NCI-H1930 (cell line): Measurements from ENCODE around the gene SPN.
"Not testable (repeated sequence)": the region's sequence is repeated elsewhere in the genome, so short reads cannot be mapped to it uniquely, and the experiment has no call there.

ENCODE experiments used
- DNase-seq, 2 experiments: peaks; one replicate each; lab custom pipeline; 2025; lab: John Stamatoyannopoulos, UW

The SPN gene

DNA sequence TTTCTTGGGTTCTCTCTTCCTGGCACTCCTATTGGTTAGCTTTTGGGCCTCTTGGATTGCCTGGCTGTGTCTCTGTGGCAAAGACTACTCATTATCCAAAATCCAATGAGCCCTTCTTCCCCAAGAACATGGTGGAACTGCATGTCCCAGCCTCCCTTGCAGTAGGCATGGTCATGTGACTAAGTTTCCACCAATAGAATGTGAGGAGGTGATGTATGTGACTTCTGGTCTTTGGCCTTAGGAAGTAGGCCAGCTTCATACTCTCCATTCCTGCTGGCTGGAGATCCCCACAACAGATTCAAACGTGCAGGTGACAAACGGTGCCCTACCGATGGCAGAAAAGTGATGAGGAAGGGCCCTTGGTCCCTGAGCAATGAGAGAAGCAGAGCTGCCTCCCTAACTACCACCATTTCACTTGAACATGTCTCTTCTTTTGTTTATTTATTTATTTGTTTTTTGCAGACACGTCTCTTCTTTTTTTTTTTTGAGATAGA lies 17.3 kb upstream of the SPN start:
- DNase-seq, result no peak

- no peak for DNase-seq
Observed at GRCh38 chr16:29646947-29647346, 16.1 kb upstream of the SPN start.

DNA sequence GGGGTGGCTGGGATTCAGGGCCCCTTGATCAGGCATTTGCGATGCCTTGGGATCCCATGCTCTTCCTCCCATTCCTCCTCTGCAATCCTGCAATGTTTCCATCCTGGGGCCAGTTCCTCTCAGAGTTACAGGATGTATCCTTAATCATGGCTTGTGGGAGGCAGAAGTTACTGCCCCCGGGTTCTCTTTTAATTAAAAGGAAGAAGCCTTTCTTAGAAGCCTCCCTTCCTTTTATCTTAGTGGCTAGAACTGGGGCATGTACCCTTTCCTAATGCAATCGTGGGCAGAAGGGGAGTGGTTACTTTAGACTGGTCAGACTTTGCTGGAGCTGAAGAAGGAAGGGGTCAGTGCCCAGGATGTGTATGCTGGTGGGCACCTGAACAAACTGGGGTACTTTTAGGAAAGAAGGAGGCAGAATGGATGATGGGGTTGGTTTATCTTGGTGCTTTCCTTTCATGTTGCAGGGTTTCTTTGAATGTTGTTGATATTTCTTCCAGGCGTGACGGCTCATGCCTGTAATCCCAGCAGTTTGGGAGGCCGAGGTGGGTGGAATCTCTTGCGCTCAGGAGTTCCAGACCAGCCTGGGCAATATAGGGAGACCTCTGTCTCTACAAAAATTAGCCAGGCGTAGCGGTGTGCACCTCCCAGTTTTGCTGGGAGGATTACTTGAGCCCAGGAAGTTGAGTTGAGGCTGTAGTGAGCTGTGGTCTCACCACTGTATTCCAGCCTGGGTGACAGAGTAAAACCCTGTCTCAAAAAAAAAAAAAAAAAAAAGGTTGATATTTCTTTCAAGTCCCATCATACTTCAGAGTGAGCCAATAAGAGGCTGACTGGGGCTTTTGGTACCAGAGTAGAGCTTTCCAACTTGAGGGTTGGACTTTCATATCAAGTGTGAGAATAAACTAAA lies 13.2 kb upstream of the SPN start:
- no peak for DNase-seq

GRCh38 chr16:29650771-29651170 lies 12.3 kb upstream of the SPN start:
- no peak for DNase-seq

DNA sequence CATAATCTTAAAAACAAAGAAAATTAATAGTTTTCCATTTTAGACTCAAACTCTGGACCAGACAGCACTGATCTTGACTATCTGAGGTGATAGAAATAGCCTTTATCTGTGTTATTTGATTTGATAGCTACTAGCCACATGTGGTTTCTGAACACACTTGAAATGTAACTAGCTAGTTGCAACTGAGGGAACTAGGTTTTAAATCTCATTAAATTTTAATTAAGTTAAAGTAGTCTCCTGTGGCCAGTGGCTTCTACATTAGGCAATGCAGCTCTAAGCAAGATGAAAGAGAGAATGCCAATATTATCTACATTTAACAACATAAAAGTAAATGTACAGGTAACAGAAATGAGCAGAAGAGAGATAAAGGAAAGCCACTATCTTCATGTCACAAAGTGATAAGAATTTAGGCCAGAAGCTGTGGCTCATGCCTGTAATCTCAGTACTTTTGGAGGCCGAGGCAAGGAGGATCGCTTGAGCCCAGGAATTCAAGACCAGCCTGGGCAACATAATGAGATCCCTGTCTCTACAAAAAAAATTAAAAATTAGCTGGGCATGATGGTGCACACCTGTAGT lies 11.2 kb upstream of the SPN start:
- no peak for DNase-seq

GRCh38 chr16:29653471-29653870 lies 9.6 kb upstream of the SPN start:
- no peak for DNase-seq

GRCh38 chr16:29653890-29654289 lies 9.2 kb upstream of the SPN start:
- not testable (repeated sequence) for DNase-seq

GRCh38 chr16:29656688-29657523 lies 6.1 kb upstream of the SPN start:
- no peak for DNase-seq

- no peak for DNase-seq
Observed at GRCh38 chr16:29658705-29659104, 4.3 kb upstream of the SPN start.

- no peak for DNase-seq
Observed at GRCh38 chr16:29662000-29662728, 883 bp upstream of the SPN start.

DNA sequence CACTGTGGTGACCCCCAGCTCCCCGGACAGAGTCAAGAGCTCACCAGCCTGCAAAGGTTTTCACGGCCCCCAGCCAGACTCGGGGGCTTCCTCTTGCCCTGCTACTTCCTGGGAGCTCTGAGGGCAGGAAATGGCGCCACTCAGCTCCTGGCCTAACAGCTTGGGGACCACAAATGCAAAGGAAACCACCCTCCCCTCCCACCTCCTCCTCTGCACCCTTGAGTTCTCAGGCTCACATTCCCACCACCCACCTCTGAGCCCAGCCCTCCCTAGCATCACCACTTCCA lies 375 bp upstream of the SPN start:
- DNase-seq, result no peak

DNA sequence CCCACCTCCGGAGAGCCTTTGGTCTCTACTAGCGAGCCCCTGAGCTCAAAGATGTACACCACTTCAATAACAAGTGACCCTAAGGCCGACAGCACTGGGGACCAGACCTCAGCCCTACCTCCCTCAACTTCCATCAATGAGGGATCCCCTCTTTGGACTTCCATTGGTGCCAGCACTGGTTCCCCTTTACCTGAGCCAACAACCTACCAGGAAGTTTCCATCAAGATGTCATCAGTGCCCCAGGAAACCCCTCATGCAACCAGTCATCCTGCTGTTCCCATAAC lies 702 bp downstream of the SPN start:
- no peak for DNase-seq

DNA sequence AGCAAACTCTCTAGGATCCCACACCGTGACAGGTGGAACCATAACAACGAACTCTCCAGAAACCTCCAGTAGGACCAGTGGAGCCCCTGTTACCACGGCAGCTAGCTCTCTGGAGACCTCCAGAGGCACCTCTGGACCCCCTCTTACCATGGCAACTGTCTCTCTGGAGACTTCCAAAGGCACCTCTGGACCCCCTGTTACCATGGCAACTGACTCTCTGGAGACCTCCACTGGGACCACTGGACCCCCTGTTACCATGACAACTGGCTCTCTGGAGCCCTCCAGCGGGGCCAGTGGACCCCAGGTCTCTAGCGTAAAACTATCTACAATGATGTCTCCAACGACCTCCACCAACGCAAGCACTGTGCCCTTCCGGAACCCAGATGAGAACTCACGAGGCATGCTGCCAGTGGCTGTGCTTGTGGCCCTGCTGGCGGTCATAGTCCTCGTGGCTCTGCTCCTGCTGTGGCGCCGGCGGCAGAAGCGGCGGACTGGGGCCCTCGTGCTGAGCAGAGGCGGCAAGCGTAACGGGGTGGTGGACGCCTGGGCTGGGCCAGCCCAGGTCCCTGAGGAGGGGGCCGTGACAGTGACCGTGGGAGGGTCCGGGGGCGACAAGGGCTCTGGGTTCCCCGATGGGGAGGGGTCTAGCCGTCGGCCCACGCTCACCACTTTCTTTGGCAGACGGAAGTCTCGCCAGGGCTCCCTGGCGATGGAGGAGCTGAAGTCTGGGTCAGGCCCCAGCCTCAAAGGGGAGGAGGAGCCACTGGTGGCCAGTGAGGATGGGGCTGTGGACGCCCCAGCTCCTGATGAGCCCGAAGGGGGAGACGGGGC lies 1.3 kb downstream of the SPN start:
- DNase-seq, result no peak

GRCh38 chr16:29665294-29666077 lies 2.4 kb downstream of the SPN start:
- no peak for DNase-seq

DNA sequence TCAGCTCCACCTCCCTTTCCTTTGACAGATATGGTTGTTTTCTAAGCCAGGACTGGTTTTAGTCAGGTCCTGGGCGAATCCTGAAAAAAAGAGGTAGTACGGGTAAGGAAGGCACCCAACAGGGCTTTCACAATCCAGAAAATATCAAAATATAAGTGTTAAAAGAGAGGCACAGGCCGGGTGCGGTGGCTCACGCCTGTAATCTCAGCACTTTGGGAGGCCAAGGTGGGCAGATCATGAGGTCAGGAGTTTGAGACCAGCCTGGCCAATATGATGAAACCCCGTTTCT lies 4.2 kb downstream of the SPN start:
- not testable (repeated sequence) for DNase-seq

GRCh38 chr16:29667755-29668154 lies 4.7 kb downstream of the SPN start:
- no peak for DNase-seq

DNA sequence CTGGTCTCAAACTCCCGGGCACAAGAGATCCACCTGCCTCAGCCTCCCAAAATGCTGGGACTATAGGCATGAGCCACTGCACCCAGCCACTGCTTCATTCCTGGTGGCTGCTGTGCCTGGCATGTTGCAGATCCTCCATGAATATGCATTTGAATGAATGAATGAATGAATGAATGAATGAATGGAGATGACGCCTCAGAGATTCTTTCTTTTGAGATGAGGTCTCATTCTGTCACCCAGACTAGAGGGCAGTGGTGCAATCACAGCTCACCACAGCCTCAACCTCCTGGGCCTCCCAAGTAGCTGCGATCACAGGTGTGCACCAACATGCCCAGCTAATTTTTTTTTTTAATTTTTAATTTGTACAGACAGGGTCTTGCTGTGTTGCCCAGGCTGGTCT lies 5.2 kb downstream of the SPN start:
- no peak for DNase-seq

DNA sequence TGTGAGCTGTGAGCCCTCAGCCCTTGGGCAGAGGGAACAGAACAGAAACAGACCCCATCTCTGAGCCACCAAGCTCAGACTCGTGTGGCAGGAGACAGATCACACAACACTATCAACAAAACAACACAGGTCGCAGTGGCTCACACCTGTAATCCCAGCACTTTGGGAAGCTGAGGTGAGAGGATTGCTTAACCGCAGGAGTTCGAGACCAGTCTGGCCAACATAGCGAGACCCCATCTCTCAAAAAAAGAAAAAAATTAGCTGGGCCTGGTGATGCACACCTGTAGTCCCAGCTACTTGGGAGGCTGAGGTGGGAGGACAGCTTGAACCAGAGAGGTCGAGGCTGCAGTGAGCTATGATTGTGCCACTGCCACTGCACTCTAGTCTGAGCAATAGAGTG lies 10.5 kb downstream of the SPN start:
- no peak for DNase-seq

GRCh38 chr16:29674188-29674587 lies 11.1 kb downstream of the SPN start:
- no peak for DNase-seq

DNA sequence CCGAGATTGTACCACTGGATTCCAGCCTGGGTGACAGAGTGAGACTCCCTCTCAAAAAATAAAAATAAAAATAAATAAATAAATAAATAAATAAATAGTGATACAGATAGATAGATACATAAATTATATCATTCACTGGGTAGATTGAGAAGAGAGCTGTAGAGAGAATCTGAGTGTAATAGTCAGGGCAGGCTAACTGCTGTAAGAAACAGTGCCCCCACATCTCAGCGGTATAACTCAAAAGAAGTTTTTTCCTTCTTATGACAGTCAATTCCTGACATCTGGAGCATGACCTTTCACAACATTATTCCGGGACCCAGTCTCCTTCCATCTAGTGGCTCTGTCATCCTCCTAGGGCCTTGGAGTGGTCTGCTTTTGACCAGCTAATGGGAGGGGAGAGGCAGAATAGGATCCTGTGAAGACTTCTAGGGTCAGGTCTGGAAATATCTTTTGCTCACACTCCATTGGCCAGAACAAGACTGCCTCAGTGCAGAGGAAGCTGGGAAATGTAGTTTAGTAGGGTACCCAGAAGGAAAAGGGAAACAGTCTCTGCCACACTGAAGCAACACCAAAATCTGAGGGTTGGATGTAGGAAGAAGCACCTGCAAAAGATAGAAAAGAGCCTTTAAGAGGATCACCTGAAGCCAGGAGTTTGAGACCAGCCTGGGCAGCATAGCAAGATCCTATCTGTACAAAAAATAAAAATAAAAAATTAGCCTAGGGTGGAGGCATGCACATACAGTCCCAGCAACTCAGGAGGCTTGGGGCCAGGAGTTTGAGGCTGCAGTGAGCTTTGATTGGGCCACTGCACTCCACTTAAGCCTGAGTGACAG lies 13.0 kb downstream of the SPN start:
- no peak for DNase-seq
